Loucy (cell line): ENCODE data around the gene AEBP2.

Experiments used
- H2AFZ ChIP-seq: fragments of 200-600 bp; sonication (generic); 2 replicates; pipeline ENCODE4 v1.6.0; 2016; ENCODE audit warnings: antibody characterized with exemption, mild to moderate bottlenecking, low read length, moderate library complexity
- H3F3A ChIP-seq: fragments of 200-600 bp; 2 replicates; pipeline ENCODE4 v1.6.0; 2016; ENCODE audit warnings: antibody characterized with exemption, low read depth, mild to moderate bottlenecking
- H3K27me3 ChIP-seq: fragments of 200-600 bp; sonication (generic); 2 replicates; pipeline ENCODE4 v1.6.1; 2014; ENCODE audit warnings: low read length, mild to moderate bottlenecking; ENCODE audit not compliant: insufficient read depth, poor library complexity, severe bottlenecking
- H3K36me3 ChIP-seq: fragments of 200-600 bp; sonication (generic); 2 replicates; pipeline ENCODE4 v1.6.1; 2016; ENCODE audit warnings: low read length; ENCODE audit not compliant: insufficient read depth
- H3K4me1 ChIP-seq: fragments of 200-600 bp; sonication (generic); 2 replicates; pipeline ENCODE4 v1.5.1; 2014; ENCODE audit warnings: low read length, mild to moderate bottlenecking; ENCODE audit not compliant: insufficient read depth, poor library complexity, severe bottlenecking
- H3K4me2 ChIP-seq: fragments of 200-600 bp; sonication (generic); 2 replicates; pipeline ENCODE4 v1.6.0; 2014; ENCODE audit warnings: antibody characterized with exemption, low read length, low read depth, mild to moderate bottlenecking; ENCODE audit not compliant: poor library complexity, severe bottlenecking
- H3K4me3 ChIP-seq: fragments of 200-600 bp; sonication (generic); 2 replicates; pipeline ENCODE4 v1.5.1; 2014; ENCODE audit warnings: low read length, mild to moderate bottlenecking, mixed read lengths; ENCODE audit not compliant: poor library complexity, severe bottlenecking
- H3K79me2 ChIP-seq: fragments of 200-600 bp; sonication (generic); 2 replicates; pipeline ENCODE4 v1.6.1; 2014; ENCODE audit warnings: low read length; ENCODE audit not compliant: insufficient read depth
- H3K9ac ChIP-seq: fragments of 200-600 bp; sonication (generic); 2 replicates; pipeline ENCODE4 v1.6.0; 2014; ENCODE audit warnings: mild to moderate bottlenecking, low read depth, low read length, moderate library complexity; ENCODE audit not compliant: poor library complexity, severe bottlenecking
- H3K9me2 ChIP-seq: fragments of 200-600 bp; sonication (generic); replicated peaks from 2 replicates; pipeline ENCODE4 v1.6.1; 2016; ENCODE audit warnings: low read depth, low read length, mixed read lengths
- H3K9me3 ChIP-seq: fragments of 200-600 bp; sonication (generic); 2 replicates; pipeline ENCODE4 v1.6.1; 2014; ENCODE audit warnings: mild to moderate bottlenecking, antibody characterized with exemption, low read length, low read depth; ENCODE audit not compliant: insufficient read depth
- H4K20me1 ChIP-seq: fragments of 200-600 bp; sonication (generic); 2 replicates; pipeline ENCODE4 v1.6.0; 2014; ENCODE audit warnings: antibody characterized with exemption, low read length, mild to moderate bottlenecking; ENCODE audit not compliant: insufficient read depth, poor library complexity, severe bottlenecking
- EZH2phosphoT487 ChIP-seq: fragments of 200-600 bp; IDR thresholded peaks from 2 replicates; pipeline ENCODE4 v1.6.1; 2018; ENCODE audit warnings: antibody characterized with exemption, mild to moderate bottlenecking, moderate library complexity, borderline replicate concordance
- TF ChIP-seq, protein P1 (sequence below): fragments of 200-600 bp; sonication (generic); conservative IDR thresholded peaks from 2 replicates; pipeline ENCODE4 v1.5.1; 2014; ENCODE audit warnings: mild to moderate bottlenecking, antibody characterized with exemption, low read length

The AEBP2 gene

DNA sequence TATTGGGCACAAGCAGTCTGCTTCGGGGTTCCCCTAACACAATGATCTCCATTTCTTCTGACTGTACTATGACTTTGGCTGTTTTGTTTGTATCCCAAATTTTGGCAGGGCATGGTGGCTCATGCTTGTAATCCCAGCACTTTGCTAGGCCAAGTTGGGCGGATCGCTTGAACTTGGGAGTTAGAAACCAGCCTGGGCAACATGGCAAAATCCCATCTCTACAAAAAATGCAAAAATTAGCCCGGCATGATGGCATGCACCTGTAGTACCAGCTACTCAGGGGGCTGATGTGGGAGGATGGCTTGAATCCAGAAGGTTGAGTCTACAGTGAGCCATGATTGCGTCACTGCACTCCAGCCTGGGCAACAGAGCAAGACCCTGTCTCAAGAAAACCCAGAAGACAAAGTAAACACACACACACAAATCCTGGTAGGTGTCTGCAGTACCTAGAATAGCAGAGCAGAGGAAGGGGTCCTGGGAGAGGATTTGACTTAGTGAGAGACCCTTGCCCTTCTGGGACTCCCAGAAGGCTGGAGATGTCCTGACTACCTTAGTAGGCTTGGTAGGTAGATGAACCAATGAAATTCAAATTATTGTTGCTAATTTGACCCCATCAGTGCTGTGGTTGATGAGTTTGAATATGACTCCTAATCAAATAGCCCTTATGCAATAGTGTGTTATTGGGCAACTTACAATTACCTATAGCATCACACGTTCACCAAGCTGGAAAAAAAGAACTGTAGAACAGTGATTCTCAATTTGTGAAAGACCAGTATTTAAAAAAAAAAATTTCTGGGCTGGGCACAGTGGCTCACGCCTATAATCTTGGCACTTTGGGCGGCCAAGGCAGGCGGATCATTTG is 6.8 kb upstream of the AEBP2 start:
- no peaks in the 10 kb centered on the region for H4K20me1 ChIP-seq
- no peaks in the 10 kb centered on the region for H3K36me3 ChIP-seq
- H3K9ac ChIP-seq, result peak overlapping the region; percentile 51
- TF ChIP-seq EZH2phosphoT487, result no peak
- TF ChIP-seq, protein P1, sequence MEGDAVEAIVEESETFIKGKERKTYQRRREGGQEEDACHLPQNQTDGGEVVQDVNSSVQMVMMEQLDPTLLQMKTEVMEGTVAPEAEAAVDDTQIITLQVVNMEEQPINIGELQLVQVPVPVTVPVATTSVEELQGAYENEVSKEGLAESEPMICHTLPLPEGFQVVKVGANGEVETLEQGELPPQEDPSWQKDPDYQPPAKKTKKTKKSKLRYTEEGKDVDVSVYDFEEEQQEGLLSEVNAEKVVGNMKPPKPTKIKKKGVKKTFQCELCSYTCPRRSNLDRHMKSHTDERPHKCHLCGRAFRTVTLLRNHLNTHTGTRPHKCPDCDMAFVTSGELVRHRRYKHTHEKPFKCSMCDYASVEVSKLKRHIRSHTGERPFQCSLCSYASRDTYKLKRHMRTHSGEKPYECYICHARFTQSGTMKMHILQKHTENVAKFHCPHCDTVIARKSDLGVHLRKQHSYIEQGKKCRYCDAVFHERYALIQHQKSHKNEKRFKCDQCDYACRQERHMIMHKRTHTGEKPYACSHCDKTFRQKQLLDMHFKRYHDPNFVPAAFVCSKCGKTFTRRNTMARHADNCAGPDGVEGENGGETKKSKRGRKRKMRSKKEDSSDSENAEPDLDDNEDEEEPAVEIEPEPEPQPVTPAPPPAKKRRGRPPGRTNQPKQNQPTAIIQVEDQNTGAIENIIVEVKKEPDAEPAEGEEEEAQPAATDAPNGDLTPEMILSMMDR, result no peak
- no peaks in the 10 kb centered on the region for H3K27me3 ChIP-seq
- H3K9me2 ChIP-seq, result no peaks in the 10 kb centered on the region
- H2AFZ ChIP-seq, result peak overlapping the region; percentile 53
- H3K4me3 ChIP-seq, result no peak overlapping the region
- H3K9me3 ChIP-seq, result no peaks in the 10 kb centered on the region
- H3F3A ChIP-seq, result 0 out of 2 replicates have a peak, but pooled peaks cover 3% of the 10 kb centered on the region
- no peaks in the 10 kb centered on the region for H3K79me2 ChIP-seq
- no peak overlapping the region for H3K4me2 ChIP-seq
- peaks cover 33% of the 10 kb centered on the region for H3K4me1 ChIP-seq

DNA sequence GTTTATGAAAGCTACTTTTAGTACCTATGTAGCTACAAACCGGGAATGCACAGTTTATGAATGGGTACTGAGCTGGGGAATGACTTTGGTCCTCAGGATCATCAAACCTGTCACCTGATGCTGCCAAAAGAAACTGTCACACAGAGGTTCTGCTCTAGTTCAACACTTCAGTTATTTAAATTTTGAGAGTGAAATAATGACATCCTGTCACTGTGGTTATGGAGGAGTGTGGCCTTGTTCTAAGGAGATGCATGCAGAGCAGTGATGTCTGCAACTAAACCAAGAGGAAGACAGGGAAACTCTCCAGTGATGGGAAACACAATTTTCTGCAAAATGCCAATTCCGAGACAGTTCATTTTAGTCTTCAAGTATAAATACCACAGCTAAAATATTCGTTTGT is 4.8 kb upstream of the AEBP2 start:
- Histone ChIP-seq H3K4me1 (peaks cover 48% of the 10 kb centered on the region), H4K20me1 (no peaks in the 10 kb centered on the region), H3K4me3 (peak overlapping the region; percentile 9), H3K27me3 (peaks cover under 1% of the 10 kb centered on the region), H3K9ac (peak overlapping the region; percentile 64), H2AFZ (no peak overlapping the region), H3F3A (peaks cover 11% of the 10 kb centered on the region; the same call in 1 of the 2 replicates), H3K36me3 (no peaks in the 10 kb centered on the region), H3K9me2 (no peaks in the 10 kb centered on the region), H3K9me3 (no peaks in the 10 kb centered on the region), H3K79me2 (no peaks in the 10 kb centered on the region), H3K4me2 (peak overlapping the region; percentile 48)
- TF ChIP-seq, protein P1, result no peak
- no peak for TF ChIP-seq EZH2phosphoT487

DNA sequence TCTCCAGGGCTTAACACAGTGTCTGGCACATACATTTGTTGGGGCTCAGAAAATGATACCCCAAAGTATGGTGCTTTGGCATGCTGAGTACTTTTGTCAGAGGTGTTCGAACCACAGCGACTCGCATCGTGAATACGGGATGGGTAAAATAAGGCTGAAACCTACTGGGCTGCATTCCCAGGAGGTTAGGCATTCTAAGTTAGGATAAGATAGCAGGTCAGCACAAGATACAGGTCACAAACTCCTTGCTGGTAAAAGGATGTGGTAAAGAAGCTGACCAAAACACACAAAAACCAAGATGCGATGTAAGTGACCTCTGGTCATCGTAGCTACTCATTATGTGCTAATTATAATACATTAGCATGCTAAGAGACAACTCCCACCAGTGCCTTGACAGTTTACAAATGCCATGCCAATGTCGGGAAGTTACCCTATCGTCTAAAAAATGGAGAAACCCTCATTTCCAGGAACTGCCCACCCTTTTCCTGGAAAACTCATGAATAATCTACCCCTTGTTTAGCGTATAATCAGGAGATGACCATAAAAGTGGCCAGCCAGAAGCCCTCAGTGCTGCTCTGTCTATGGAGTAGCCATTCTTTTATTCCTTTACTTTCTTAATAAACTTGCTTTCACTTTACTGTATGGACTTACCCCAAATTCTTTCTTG is 3.3 kb upstream of the AEBP2 start:
- Histone ChIP-seq H3K79me2 (peaks cover 13% of the 10 kb centered on the region), H4K20me1 (peaks cover 9% of the 10 kb centered on the region), H3F3A (peaks cover 11% of the 10 kb centered on the region; the same call in 1 of the 2 replicates), H3K4me3 (no peak overlapping the region), H3K4me2 (no peak overlapping the region), H3K9me2 (no peaks in the 10 kb centered on the region), H3K36me3 (no peaks in the 10 kb centered on the region), H3K9ac (peak overlapping the region; percentile 64), H3K27me3 (peaks cover 7% of the 10 kb centered on the region), H3K4me1 (peaks cover 49% of the 10 kb centered on the region), H2AFZ (no peak overlapping the region), H3K9me3 (no peaks in the 10 kb centered on the region)
- no peak for TF ChIP-seq EZH2phosphoT487
- TF ChIP-seq, protein P1, result no peak
